PC-3 (cell line): ENCODE data around the gene JDP2. TPM values are rescaled to one million over a fixed set of nuclear protein-coding genes. Genes with fewer than 3 reads are reported as not detected.

Source experiments
- ATAC-seq: fragments of 200-7000 bp; cut with Tn5 transposase; 2 replicates; pipeline ENCODE4 v1.9.1; 2020; ENCODE audit warnings: mild to moderate bottlenecking, moderate library complexity
- BruUV-seq: library from RNA; stranded (reverse); fragments of 400-500 nt; replicated peaks from 2 replicates; lab custom pipeline; 2021; lab: Mats Ljungman, UMichigan
- CTCF ChIA-PET: fragments of 300-600 bp; sonication (Branson Sonifier 250); formaldehyde crosslinking; loops from one replicate; lab custom pipeline; 2022; ENCODE audit warnings: antibody characterized with exemption; lab: Charles Lee
- POLR2A ChIA-PET: fragments of 300-600 bp; sonication (Branson Sonifier 250); formaldehyde crosslinking; loops from one replicate; lab custom pipeline; 2022; ENCODE audit warnings: antibody characterized with exemption; ENCODE audit not compliant: unreplicated experiment; lab: Charles Lee
- DNase-seq: peaks from one replicate; pipeline ENCODE4 v3.0.0-alpha.2; 2015
- H2AFZ ChIP-seq: fragments of 300-600 bp; sonication (generic); 2 replicates; pipeline ENCODE4 v1.6.0; 2016; ENCODE audit warnings: antibody characterized with exemption, low read length
- H3F3A ChIP-seq: fragments of 300-600 bp; sonication (generic); one replicate; pipeline ENCODE4 v1.6.0; 2017; ENCODE audit warnings: antibody characterized with exemption, low read length, control low read depth, mild to moderate bottlenecking; ENCODE audit not compliant: unreplicated experiment
- H3K27ac ChIP-seq: fragments of 300-600 bp; sonication (generic); 2 replicates; pipeline ENCODE4 v1.5.1; 2016; ENCODE audit warnings: mild to moderate bottlenecking, low read length
- H3K27me3 ChIP-seq: fragments of 300-600 bp; sonication (generic); 2 replicates; pipeline ENCODE4 v1.6.1; 2016; ENCODE audit warnings: low read length, mixed read lengths
- H3K36me3 ChIP-seq: fragments of 300-600 bp; sonication (generic); 2 replicates; pipeline ENCODE4 v1.6.1; 2016; ENCODE audit warnings: low read depth, mixed run types, low read length, mixed read lengths
- H3K4me1 ChIP-seq: fragments of 300-600 bp; sonication (generic); 2 replicates; pipeline ENCODE4 v1.5.1; 2016; ENCODE audit warnings: low read length; ENCODE audit not compliant: insufficient read depth
- H3K4me2 ChIP-seq: fragments of 300-600 bp; sonication (generic); 2 replicates; pipeline ENCODE4 v1.6.0; 2016; ENCODE audit warnings: low read length
- H3K4me3 ChIP-seq: fragments of 300-600 bp; sonication (generic); 2 replicates; pipeline ENCODE4 v1.5.1; 2016; ENCODE audit warnings: mild to moderate bottlenecking, low read length, mixed read lengths
- H3K79me2 ChIP-seq: fragments of 300-600 bp; sonication (generic); 2 replicates; pipeline ENCODE4 v1.6.1; 2017; ENCODE audit warnings: low read length, mixed read lengths
- H3K9ac ChIP-seq: fragments of 300-600 bp; sonication (generic); 2 replicates; pipeline ENCODE4 v1.6.0; 2016; ENCODE audit warnings: mild to moderate bottlenecking, low read length
- H3K9me2 ChIP-seq: fragments of 300-600 bp; sonication (generic); replicated peaks from 2 replicates; pipeline ENCODE4 v1.6.1; 2016; ENCODE audit warnings: mixed run types, low read length, mixed read lengths
- H3K9me3 ChIP-seq: fragments of 300-600 bp; sonication (generic); 2 replicates; pipeline ENCODE4 v1.6.1; 2016; ENCODE audit warnings: low read length, mixed read lengths
- H4K20me1 ChIP-seq: fragments of 300-600 bp; sonication (generic); 2 replicates; pipeline ENCODE4 v1.6.1; 2016; ENCODE audit warnings: low read length, mixed read lengths
- CTCF ChIP-seq: fragments of 300-600 bp; sonication (generic); conservative IDR thresholded peaks from 2 replicates; pipeline ENCODE4 v1.5.1; 2017; ENCODE audit warnings: antibody characterized with exemption, low read depth, mild to moderate bottlenecking, low read length
- EZH2 ChIP-seq: fragments of 300-600 bp; sonication (generic); IDR thresholded peaks from one replicate; pipeline ENCODE4 v1.6.1; 2017; ENCODE audit warnings: antibody characterized with exemption, mild to moderate bottlenecking, low read length; ENCODE audit not compliant: unreplicated experiment
- EZH2phosphoT487 ChIP-seq: fragments of 300-600 bp; sonication (generic); IDR thresholded peaks from 2 replicates; pipeline ENCODE4 v1.6.1; 2018; ENCODE audit warnings: mild to moderate bottlenecking, antibody characterized with exemption, low read length, borderline replicate concordance
- intact Hi-C: fragments of 100-400 bp; cut with micrococcal nuclease; formaldehyde crosslinking; loops from 2 replicates; pipeline ENCODE4 v1.9.0; 2023
- total RNA-seq: library from RNA; depleted of rRNA; stranded (reverse); fragments of >200 nt; gene quantifications from 2 replicates; pipeline ENCODE4 v1.2.3, GENCODE V29; 2014

The JDP2 gene
- total RNA-seq, 1 experiment from 2014 or later = 5.8 TPM

- H3K9me3 ChIP-seq = no peaks in the 10 kb centered on the region
- no peak overlapping the region for H3K4me3 ChIP-seq
- no peaks in the 10 kb centered on the region for H4K20me1 ChIP-seq
- H3K36me3 ChIP-seq = no peaks in the 10 kb centered on the region
- H3K27me3 ChIP-seq = 0 out of 2 replicates have a peak, but pooled peaks cover 12% of the 10 kb centered on the region
- no peak overlapping the region for H3K9ac ChIP-seq
- H3K9me2 ChIP-seq = no peaks in the 10 kb centered on the region
- ChIA-PET CTCF (no interaction called here), POLR2A (no interaction called here)
- no peak overlapping the region for H2AFZ ChIP-seq
- H3K4me2 ChIP-seq = no peak overlapping the region
- no peaks in the 10 kb centered on the region for H3F3A ChIP-seq
- TF ChIP-seq CTCF (no peak), EZH2phosphoT487 (no peak), EZH2 (no peak)
- H3K4me1 ChIP-seq = no peaks in the 10 kb centered on the region
- H3K79me2 ChIP-seq = no peaks in the 10 kb centered on the region
- ATAC-seq (no peak), DNase-seq (no peak)
- BruUV-seq = no TSS peak
- H3K27ac ChIP-seq = no peak overlapping the region
- intact Hi-C loops = no loop called here
Observed at GRCh38 chr14:75430526-75430925, 2.7 kb downstream of the JDP2 start.

- intact Hi-C loops = no loop called here
- no peak for TF ChIP-seq CTCF
- TF ChIP-seq EZH2 = no peak
- TF ChIP-seq EZH2phosphoT487 = no peak
- Histone ChIP-seq H3K9ac (no peak overlapping the region), H3K27me3 (0 out of 2 replicates have a peak, but pooled peaks cover 12% of the 10 kb centered on the region), H3K4me3 (no peak overlapping the region), H3K79me2 (no peaks in the 10 kb centered on the region), H3K9me3 (no peaks in the 10 kb centered on the region), H3K27ac (no peak overlapping the region), H4K20me1 (no peaks in the 10 kb centered on the region), H3K9me2 (no peaks in the 10 kb centered on the region), H2AFZ (no peak overlapping the region), H3K4me1 (no peaks in the 10 kb centered on the region), H3K36me3 (no peaks in the 10 kb centered on the region), H3K4me2 (no peak overlapping the region), H3F3A (no peaks in the 10 kb centered on the region)
- POLR2A ChIA-PET = no interaction called here
- ATAC-seq = no peak
- DNase-seq = no peak
- no TSS peak for BruUV-seq
- CTCF ChIA-PET = no interaction called here
Observed at GRCh38 chr14:75430976-75431375, 3.2 kb downstream of the JDP2 start.

- intact Hi-C loops = no loop called here
- ChIA-PET POLR2A (no interaction called here), CTCF (no interaction called here)
- Histone ChIP-seq H3K36me3 (no peaks in the 10 kb centered on the region), H3K4me3 (no peak overlapping the region), H3K4me2 (no peak overlapping the region), H3K27ac (no peak overlapping the region), H3K79me2 (no peaks in the 10 kb centered on the region), H3K9me2 (no peaks in the 10 kb centered on the region), H3K9me3 (no peaks in the 10 kb centered on the region), H3K27me3 (0 out of 2 replicates have a peak, but pooled peaks cover 12% of the 10 kb centered on the region), H3K9ac (no peak overlapping the region), H2AFZ (no peak overlapping the region), H3K4me1 (no peaks in the 10 kb centered on the region), H4K20me1 (no peaks in the 10 kb centered on the region), H3F3A (no peaks in the 10 kb centered on the region)
- no TSS peak for BruUV-seq
- no peak for TF ChIP-seq CTCF
- TF ChIP-seq EZH2 = no peak
- TF ChIP-seq EZH2phosphoT487 = no peak
- no peak for ATAC-seq
- DNase-seq = no peak
Observed at GRCh38 chr14:75431827-75432226, 4.0 kb downstream of the JDP2 start.
